Breast epithelium (tissue), 3 donors: ENCODE data around the gene RNF150.

Experiments used
- POLR2AphosphoS5 ChIP-seq, 3 donors: sonication (generic); formaldehyde crosslinking; IDR thresholded peaks; one replicate each; pipeline ENCODE4 v1.6.1; 2017; ENCODE audit warnings: antibody characterized with exemption in 3 of 3
- TF ChIP-seq, protein P1 (sequence below), 3 donors: fragments of 450-650 bp; IDR thresholded peaks; one replicate each; pipeline ENCODE4 v1.5.1; 2016 to 2017; ENCODE audit warnings: antibody characterized with exemption in 3 of 3, mild to moderate bottlenecking in 3 of 3, moderate library complexity in 3 of 3

DNA sequence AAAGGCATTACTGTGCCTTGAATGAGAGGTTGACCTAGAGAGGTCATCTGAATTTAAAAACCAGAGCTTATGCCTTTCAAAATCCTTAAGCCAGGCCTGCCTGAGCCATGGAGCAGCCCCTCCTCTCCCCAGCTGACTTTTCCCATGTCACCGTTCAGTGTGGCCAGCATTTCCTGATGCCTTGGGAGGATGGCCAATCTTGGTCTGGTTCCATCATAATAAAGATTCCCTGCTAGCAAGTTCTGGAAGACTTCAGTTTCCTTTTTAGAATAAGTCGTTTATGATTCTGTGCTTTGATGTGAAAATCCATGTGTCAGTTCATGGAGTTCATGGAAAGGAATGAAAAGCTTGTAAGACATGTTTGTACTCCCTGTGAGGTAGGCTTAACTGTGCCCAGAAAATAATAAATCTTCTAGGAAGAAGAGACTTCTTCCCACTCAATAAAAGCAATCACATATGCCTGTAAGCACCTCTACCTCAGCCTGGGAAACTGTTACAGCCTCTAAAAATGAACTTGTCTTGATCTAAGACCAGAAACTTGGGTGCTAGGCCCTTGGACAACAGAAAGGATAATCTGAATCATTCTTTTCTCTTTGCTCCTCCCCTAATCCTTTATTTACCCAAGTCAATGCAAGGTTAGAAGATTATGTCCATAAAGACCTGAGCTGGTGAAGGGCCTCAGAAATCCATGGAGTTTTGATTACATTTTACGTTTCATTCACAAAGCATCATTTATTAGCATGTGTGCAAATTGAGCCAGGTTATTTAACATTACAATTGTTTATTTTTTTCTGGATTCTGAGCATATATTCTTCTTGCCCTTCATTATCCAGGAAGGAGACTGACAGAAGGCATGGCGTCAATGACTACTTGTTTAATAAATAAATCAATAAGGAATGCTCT, 293.1 kb downstream of the RNF150 start:
- TF ChIP-seq, protein P1, sequence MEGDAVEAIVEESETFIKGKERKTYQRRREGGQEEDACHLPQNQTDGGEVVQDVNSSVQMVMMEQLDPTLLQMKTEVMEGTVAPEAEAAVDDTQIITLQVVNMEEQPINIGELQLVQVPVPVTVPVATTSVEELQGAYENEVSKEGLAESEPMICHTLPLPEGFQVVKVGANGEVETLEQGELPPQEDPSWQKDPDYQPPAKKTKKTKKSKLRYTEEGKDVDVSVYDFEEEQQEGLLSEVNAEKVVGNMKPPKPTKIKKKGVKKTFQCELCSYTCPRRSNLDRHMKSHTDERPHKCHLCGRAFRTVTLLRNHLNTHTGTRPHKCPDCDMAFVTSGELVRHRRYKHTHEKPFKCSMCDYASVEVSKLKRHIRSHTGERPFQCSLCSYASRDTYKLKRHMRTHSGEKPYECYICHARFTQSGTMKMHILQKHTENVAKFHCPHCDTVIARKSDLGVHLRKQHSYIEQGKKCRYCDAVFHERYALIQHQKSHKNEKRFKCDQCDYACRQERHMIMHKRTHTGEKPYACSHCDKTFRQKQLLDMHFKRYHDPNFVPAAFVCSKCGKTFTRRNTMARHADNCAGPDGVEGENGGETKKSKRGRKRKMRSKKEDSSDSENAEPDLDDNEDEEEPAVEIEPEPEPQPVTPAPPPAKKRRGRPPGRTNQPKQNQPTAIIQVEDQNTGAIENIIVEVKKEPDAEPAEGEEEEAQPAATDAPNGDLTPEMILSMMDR (IDR thresholded peaks at IDR 0.05): no peak
- no peak for TF ChIP-seq POLR2AphosphoS5 (IDR thresholded peaks at IDR 0.05)
